NB4 (cell line): Measurements from ENCODE around the gene ATP10B.

ENCODE experiments used
- POLR2A ChIP-seq: IDR thresholded peaks from 2 replicates; pipeline ENCODE4 v1.6.1; 2011; ENCODE audit warnings: mild to moderate bottlenecking; ENCODE audit not compliant: insufficient read length; ENCODE audit errors: extremely low read depth
- TF ChIP-seq, protein P1 (sequence below): IDR thresholded peaks from one replicate; pipeline ENCODE4 v1.5.1; 2012; ENCODE audit warnings: low read depth, low read length

DNA sequence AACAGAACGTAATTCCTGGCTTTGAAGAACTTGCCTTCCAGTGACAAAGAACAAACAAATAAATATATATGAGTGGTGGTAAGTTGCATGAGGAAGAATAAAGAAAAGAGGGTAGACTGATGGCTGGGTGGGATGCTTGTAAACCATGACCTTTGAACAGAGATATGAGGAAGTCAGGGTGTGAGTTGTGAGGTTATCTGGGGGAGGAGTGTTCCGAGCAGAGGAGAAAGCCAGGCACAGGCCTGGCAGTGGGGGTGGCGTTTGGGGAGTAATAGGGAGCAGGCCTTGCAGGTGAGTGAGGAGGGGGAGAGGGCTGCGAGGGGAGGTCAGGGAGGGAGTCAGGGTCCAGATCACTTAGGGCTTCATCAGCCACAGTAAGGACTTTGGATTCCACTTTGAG, 217.0 kb downstream of the ATP10B start:
- no peak for TF ChIP-seq POLR2A
- TF ChIP-seq, protein P1, sequence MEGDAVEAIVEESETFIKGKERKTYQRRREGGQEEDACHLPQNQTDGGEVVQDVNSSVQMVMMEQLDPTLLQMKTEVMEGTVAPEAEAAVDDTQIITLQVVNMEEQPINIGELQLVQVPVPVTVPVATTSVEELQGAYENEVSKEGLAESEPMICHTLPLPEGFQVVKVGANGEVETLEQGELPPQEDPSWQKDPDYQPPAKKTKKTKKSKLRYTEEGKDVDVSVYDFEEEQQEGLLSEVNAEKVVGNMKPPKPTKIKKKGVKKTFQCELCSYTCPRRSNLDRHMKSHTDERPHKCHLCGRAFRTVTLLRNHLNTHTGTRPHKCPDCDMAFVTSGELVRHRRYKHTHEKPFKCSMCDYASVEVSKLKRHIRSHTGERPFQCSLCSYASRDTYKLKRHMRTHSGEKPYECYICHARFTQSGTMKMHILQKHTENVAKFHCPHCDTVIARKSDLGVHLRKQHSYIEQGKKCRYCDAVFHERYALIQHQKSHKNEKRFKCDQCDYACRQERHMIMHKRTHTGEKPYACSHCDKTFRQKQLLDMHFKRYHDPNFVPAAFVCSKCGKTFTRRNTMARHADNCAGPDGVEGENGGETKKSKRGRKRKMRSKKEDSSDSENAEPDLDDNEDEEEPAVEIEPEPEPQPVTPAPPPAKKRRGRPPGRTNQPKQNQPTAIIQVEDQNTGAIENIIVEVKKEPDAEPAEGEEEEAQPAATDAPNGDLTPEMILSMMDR: no peak
